HG03432 (cell line): ENCODE data around the gene ITGAL.
A peak's percentile ranks its signal among the peaks of the same experiment; 100 is the strongest.

ENCODE experiments used
- ATAC-seq: cut with Tn5 transposase; IDR thresholded peaks from one replicate; pipeline ENCODE4 v1.9.1; 2021; ENCODE audit warnings: mild to moderate bottlenecking, moderate library complexity; ENCODE audit not compliant: unreplicated experiment

Gene ITGAL

DNA sequence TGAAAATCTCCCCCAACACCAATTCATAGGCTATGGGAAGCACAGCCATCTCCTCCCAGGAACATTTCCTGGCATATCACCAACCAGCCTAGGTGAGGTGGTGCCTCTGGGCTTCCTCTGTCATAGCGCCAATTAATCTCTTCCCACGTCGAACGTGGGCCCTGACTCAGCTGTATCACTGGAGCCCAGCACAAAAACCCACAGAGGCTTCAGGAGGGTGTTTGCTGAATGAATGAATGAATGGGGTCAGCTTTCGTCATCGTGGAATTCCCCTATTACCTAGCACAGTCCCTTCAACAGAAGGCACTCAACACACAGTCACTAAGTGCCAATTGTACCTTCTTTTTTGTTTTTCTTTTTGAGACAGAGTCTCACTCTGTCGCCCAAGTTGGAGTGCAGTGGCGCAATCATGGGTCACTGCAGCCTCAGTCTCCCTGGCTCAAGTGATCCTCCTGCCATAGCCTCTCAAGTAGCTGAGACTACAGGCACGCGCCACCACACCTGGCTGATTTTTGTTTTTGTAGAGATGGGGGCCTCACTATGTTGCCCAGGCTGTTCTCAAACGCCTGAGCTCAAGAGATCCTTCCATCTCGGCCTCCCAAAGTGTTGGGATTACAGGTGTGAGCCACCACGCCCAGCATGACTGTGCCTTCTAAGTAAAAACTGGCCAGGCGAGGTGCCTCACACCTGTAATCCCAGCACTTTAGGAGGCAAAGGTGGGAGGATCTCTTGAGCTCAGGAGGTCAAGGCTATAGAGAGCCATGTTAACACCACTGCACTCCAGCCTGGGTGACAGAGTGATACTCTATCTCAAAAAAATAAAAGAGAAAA is 94.8 kb downstream of the ITGAL start:
- ATAC-seq, result no peak

DNA sequence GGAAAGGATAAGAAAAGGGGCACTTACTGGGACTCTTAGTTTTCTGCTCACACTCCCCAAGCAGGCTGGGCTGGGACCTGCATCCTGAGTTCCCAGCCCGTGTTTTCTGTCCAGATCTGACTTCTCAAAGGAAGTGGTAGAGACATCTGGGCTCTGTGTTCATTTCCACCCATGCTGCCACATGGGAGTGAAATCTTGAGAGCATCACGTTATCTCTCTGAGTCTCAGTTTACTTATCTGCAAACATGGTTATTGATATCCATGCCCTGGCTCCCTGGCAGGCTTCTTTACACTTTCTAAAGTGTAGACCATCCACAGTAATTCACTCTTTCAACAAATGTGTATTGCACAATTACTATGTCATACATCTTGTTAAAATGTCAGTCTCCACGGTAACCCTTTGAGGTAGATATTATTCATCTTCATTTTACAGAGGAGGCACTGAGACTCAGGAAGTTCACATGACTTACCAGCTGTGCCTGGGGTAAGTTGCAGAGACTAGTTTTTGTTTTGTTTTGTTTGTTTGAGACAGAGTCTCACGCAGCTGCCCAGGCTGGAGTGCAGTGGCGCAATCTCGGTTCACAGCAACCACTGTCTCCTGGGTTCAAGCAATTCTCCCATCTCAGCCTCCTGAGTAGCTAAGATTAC is 95.6 kb downstream of the ITGAL start:
- no peak for ATAC-seq

GRCh38 chr16:30569281-30569680 is 96.7 kb downstream of the ITGAL start:
- no peak for ATAC-seq

GRCh38 chr16:30569746-30570635 is 97.4 kb downstream of the ITGAL start:
- ATAC-seq, result no peak

GRCh38 chr16:30570636-30571444 is 98.3 kb downstream of the ITGAL start:
- no peak for ATAC-seq

- peak; percentile 74 for ATAC-seq
Measured at GRCh38 chr16:30571445-30572322, 99.1 kb downstream of the ITGAL start, which contains the start of gene ZNF688. Gene ZNF688, minus strand, starts transcription at chr16:30571714. Its CDS starts 85 bp downstream, at chr16:30571629.
